HUES48 (cell line): ENCODE results near the gene CTR9.
"Not testable (repeated sequence)": the region's sequence is repeated elsewhere in the genome, so short reads cannot be mapped to it uniquely, and the experiment has no call there.

Experiments used
- H3K27ac ChIP-seq: one replicate; pipeline ENCODE4 v1.7.0; 2013; ENCODE audit warnings: low read depth, low read length, inconsistent platforms
- H3K27me3 ChIP-seq: 2 replicates; pipeline ENCODE4 v1.6.1; 2013; ENCODE audit warnings: mild to moderate bottlenecking, low read length; ENCODE audit not compliant: control insufficient read depth, insufficient read depth
- H3K36me3 ChIP-seq: 2 replicates; pipeline ENCODE4 v1.6.1; 2013; ENCODE audit warnings: low read length; ENCODE audit not compliant: control insufficient read depth, insufficient read depth
- H3K4me1 ChIP-seq: 2 replicates; pipeline ENCODE4 v1.6.1; 2013; ENCODE audit warnings: mild to moderate bottlenecking, low read length; ENCODE audit not compliant: control insufficient read depth, insufficient read depth
- H3K4me3 ChIP-seq: 2 replicates; pipeline ENCODE4 v1.5.1; 2013; ENCODE audit warnings: mild to moderate bottlenecking, low read depth, low read length
- H3K9ac ChIP-seq: 2 replicates; pipeline ENCODE4 v1.6.1; 2013; ENCODE audit warnings: mild to moderate bottlenecking, low read depth, low read length, moderate library complexity
- H3K9me3 ChIP-seq: 2 replicates; pipeline ENCODE4 v1.6.1; 2013; ENCODE audit warnings: low read length; ENCODE audit not compliant: control insufficient read depth, insufficient read depth

CTR9 gene

GRCh38 chr11:10803676-10804075, 52.6 kb downstream of the CTR9 start:
- no peaks in the 10 kb centered on the region for H3K27me3 ChIP-seq
- H3K9me3 ChIP-seq = no peaks in the 10 kb centered on the region
- peaks cover 9% of the 10 kb centered on the region; the same call in 1 of the 2 replicates for H3K4me1 ChIP-seq
- peaks cover 90% of the 10 kb centered on the region for H3K36me3 ChIP-seq
- H3K27ac ChIP-seq = no peak overlapping the region
- H3K9ac ChIP-seq = no peak overlapping the region
- no peak overlapping the region for H3K4me3 ChIP-seq

GRCh38 chr11:10805741-10806140, 54.7 kb downstream of the CTR9 start:
- H3K4me3 ChIP-seq = no peak overlapping the region
- H3K27ac ChIP-seq = no peak overlapping the region
- no peak overlapping the region for H3K9ac ChIP-seq
- H3K9me3 ChIP-seq = no peaks in the 10 kb centered on the region
- peaks cover 69% of the 10 kb centered on the region for H3K36me3 ChIP-seq
- no peaks in the 10 kb centered on the region for H3K27me3 ChIP-seq
- H3K4me1 ChIP-seq = peaks cover 16% of the 10 kb centered on the region

- 0 out of 2 replicates have a peak overlapping the region, but pooled peaks have one; percentile 100 for H3K9ac ChIP-seq
- H3K9me3 ChIP-seq = no peaks in the 10 kb centered on the region
- H3K4me3 ChIP-seq = peak overlapping the region; percentile 97
- peaks cover 16% of the 10 kb centered on the region for H3K4me1 ChIP-seq
- H3K27ac ChIP-seq = no peak overlapping the region
- H3K27me3 ChIP-seq = no peaks in the 10 kb centered on the region
- peaks cover 65% of the 10 kb centered on the region for H3K36me3 ChIP-seq
Measured at GRCh38 chr11:10806206-10806605, 55.2 kb downstream of the CTR9 start.

GRCh38 chr11:10807493-10808234, 56.6 kb downstream of the CTR9 start:
- H3K27me3 ChIP-seq = no peaks in the 10 kb centered on the region
- H3K4me3 ChIP-seq = peak overlapping the region; percentile 97
- H3K36me3 ChIP-seq = peaks cover 50% of the 10 kb centered on the region
- H3K9ac ChIP-seq = peak overlapping the region; percentile 100
- peaks cover 16% of the 10 kb centered on the region for H3K4me1 ChIP-seq
- H3K27ac ChIP-seq = peak overlapping the region; percentile 100
- H3K9me3 ChIP-seq = no peaks in the 10 kb centered on the region

GRCh38 chr11:10808235-10808552, 57.1 kb downstream of the CTR9 start:
- Histone ChIP-seq H3K27ac (peak overlapping the region; percentile 100), H3K27me3 (no peaks in the 10 kb centered on the region), H3K9me3 (no peaks in the 10 kb centered on the region), H3K36me3 (peaks cover 45% of the 10 kb centered on the region), H3K4me1 (peaks cover 16% of the 10 kb centered on the region), H3K9ac (peak overlapping the region; percentile 100), H3K4me3 (peak overlapping the region; percentile 97)

- H3K4me1 ChIP-seq = peaks cover 16% of the 10 kb centered on the region
- no peaks in the 10 kb centered on the region for H3K27me3 ChIP-seq
- H3K4me3 ChIP-seq = peak within 1 kb of the TSS; percentile 97
- H3K9ac ChIP-seq = peak within 1 kb of the TSS; percentile 100
- peak within 1 kb of the TSS; percentile 100 for H3K27ac ChIP-seq
- H3K9me3 ChIP-seq = no peaks in the 10 kb centered on the region
- H3K36me3 ChIP-seq = peaks cover 39% of the 10 kb centered on the region
Measured at GRCh38 chr11:10808553-10809372, 57.7 kb downstream of the CTR9 start, which contains the start of gene EIF4G2. Gene EIF4G2, minus strand, starts transcription at chr11:10808926.

GRCh38 chr11:10809373-10810160, 58.5 kb downstream of the CTR9 start:
- peaks cover 16% of the 10 kb centered on the region for H3K4me1 ChIP-seq
- H3K36me3 ChIP-seq = peaks cover 31% of the 10 kb centered on the region
- H3K27ac ChIP-seq = peak overlapping the region; percentile 100
- H3K9ac ChIP-seq = peak overlapping the region; percentile 94
- H3K9me3 ChIP-seq = no peaks in the 10 kb centered on the region
- no peaks in the 10 kb centered on the region for H3K27me3 ChIP-seq
- H3K4me3 ChIP-seq = peak overlapping the region; percentile 97

- H3K27me3 ChIP-seq = no peaks in the 10 kb centered on the region
- H3K4me1 ChIP-seq = peaks cover 7% of the 10 kb centered on the region
- H3K36me3 ChIP-seq = no peaks in the 10 kb centered on the region
- no peak overlapping the region for H3K27ac ChIP-seq
- no peak overlapping the region for H3K9ac ChIP-seq
- no peaks in the 10 kb centered on the region for H3K9me3 ChIP-seq
- no peak overlapping the region for H3K4me3 ChIP-seq
Measured at GRCh38 chr11:10813945-10814344, 62.9 kb downstream of the CTR9 start.

- no peaks in the 10 kb centered on the region for H3K36me3 ChIP-seq
- no peaks in the 10 kb centered on the region for H3K4me1 ChIP-seq
- H3K9ac ChIP-seq = no peak overlapping the region
- no peaks in the 10 kb centered on the region for H3K27me3 ChIP-seq
- no peaks in the 10 kb centered on the region for H3K9me3 ChIP-seq
- no peak overlapping the region for H3K4me3 ChIP-seq
- no peak overlapping the region for H3K27ac ChIP-seq
Measured at GRCh38 chr11:10818594-10818993, 67.5 kb downstream of the CTR9 start.

- H3K36me3 ChIP-seq, H3K9ac ChIP-seq, H3K9me3 ChIP-seq, H3K27ac ChIP-seq, H3K27me3 ChIP-seq, H3K4me3 ChIP-seq, H3K4me1 ChIP-seq: not testable (repeated sequence)
Measured at GRCh38 chr11:10822491-10822890, 71.4 kb downstream of the CTR9 start.
